HepG2 (cell line): Measurements from ENCODE around the gene JCAD. TPM values are rescaled to one million over a fixed set of nuclear protein-coding genes. Genes with fewer than 3 reads are reported as not detected.

Experiments
- ATAC-seq: fragments of 200-7000 bp; cut with Tn5 transposase; 3 replicates; pipeline ENCODE4 v1.9.1; 2020; ENCODE audit warnings: mild to moderate bottlenecking, moderate library complexity
- BruUV-seq: library from RNA; stranded (reverse); fragments of 400-500 nt; replicated peaks from 2 replicates; lab custom pipeline; 2021; lab: Mats Ljungman, UMichigan
- CTCF ChIA-PET: fragments of 300-600 bp; formaldehyde crosslinking; extraction: SDS; loops from one replicate; lab custom pipeline; 2021; ENCODE audit warnings: low total read pairs, inconsistent platforms, low intra/inter-chr PET ratio; lab: Yijun Ruan, JAX
- POLR2A ChIA-PET: fragments of 350-600 bp; sonication (Branson Sonifier 250); formaldehyde crosslinking; loops from one replicate; lab custom pipeline; 2020; ENCODE audit warnings: antibody characterized with exemption, inconsistent platforms; lab: Yijun Ruan, JAX
- DNase-seq: peaks from one replicate; pipeline ENCODE4 v3.0.0-alpha.2; 2015; ENCODE audit warnings: low spot score
- FAIRE-seq: peaks from 3 replicates; lab custom pipeline; 2011; peaks lifted over from hg19 to GRCh38; lab: Jason Lieb, UNC
- H2AFZ ChIP-seq: one replicate; pipeline ENCODE4 v1.6.1; 2011; ENCODE audit warnings: low read length, inconsistent platforms
- H3K27ac ChIP-seq: fragments of 300-600 bp; 3 replicates; pipeline ENCODE4 v1.8.0; 2011; ENCODE audit warnings: mixed run types, mild to moderate bottlenecking, mixed read lengths, low read length, inconsistent platforms; ENCODE audit not compliant: insufficient read depth; ENCODE audit errors: extremely low read length
- H3K27me3 ChIP-seq, 2 experiments: fragments of 200-600 bp in 1 of 2; 2 replicates in 1 of 2; 3 replicates in 1 of 2; pipeline versions ENCODE4 v1.6.0 to v1.8.0; 2011; ENCODE audit warnings: low read length in 2 of 2, mild to moderate bottlenecking in 2 of 2, moderate library complexity in 2 of 2, inconsistent platforms in 1 of 2; ENCODE audit not compliant: insufficient read depth in 2 of 2, control insufficient read depth in 1 of 2
- H3K36me3 ChIP-seq, 2 experiments: fragments of 200-600 bp in 1 of 2; replicated peaks in 1 of 2; 2 replicates in 1 of 2; 3 replicates in 1 of 2; pipeline versions ENCODE4 v1.5.1 to v1.8.0; 2011; ENCODE audit warnings: low read length in 2 of 2, inconsistent platforms in 1 of 2; ENCODE audit not compliant: insufficient read depth in 2 of 2, control insufficient read depth in 1 of 2
- H3K4me1 ChIP-seq: 2 replicates; pipeline ENCODE4 v1.5.1; 2012; ENCODE audit warnings: low read length, inconsistent platforms; ENCODE audit not compliant: insufficient read depth
- H3K4me2 ChIP-seq: 2 replicates; pipeline ENCODE4 v1.6.0; 2011; ENCODE audit warnings: low read depth, low read length, inconsistent platforms
- H3K4me3 ChIP-seq, 3 experiments: fragments of 200-600 bp in 1 of 3; sonication (generic), shearing (Covaris generic) in 1 of 3; replicated peaks in 1 of 3; 2 replicates each; pipeline ENCODE4 v1.5.1; 2011 to 2016; ENCODE audit warnings: low read length in 3 of 3, inconsistent platforms in 2 of 3, low read depth in 2 of 3, mild to moderate bottlenecking in 2 of 3, control low read depth in 1 of 3, mixed read lengths in 1 of 3; ENCODE audit not compliant: insufficient read depth in 1 of 3
- H3K79me2 ChIP-seq: one replicate; pipeline ENCODE4 v1.6.1; 2011; ENCODE audit warnings: low read length, inconsistent platforms; ENCODE audit not compliant: insufficient read depth
- H3K9ac ChIP-seq: 2 replicates; pipeline ENCODE4 v1.6.0; 2011; ENCODE audit warnings: mild to moderate bottlenecking, low read depth, low read length, inconsistent platforms; ENCODE audit not compliant: insufficient read depth
- H3K9me3 ChIP-seq: 2 replicates; pipeline ENCODE4 v1.5.1; 2012; ENCODE audit warnings: mild to moderate bottlenecking, low read length
- H4K20me1 ChIP-seq: 2 replicates; pipeline ENCODE4 v1.6.0; 2011; ENCODE audit warnings: inconsistent platforms, mild to moderate bottlenecking, low read length, moderate library complexity; ENCODE audit not compliant: insufficient read depth
- GATAD1 ChIP-seq: IDR thresholded peaks from 2 replicates; pipeline ENCODE4 v1.6.1; 2016; ENCODE audit warnings: missing genetic modification reagents, missing compliant biosample characterization
- HNRNPK ChIP-seq: fragments of 200-400 bp; formaldehyde crosslinking; IDR thresholded peaks from 2 replicates; pipeline ENCODE4 v1.6.1; 2018; ENCODE audit warnings: low read length, low read depth, moderate library complexity, mild to moderate bottlenecking; ENCODE audit not compliant: poor library complexity, severe bottlenecking
- JARID2 ChIP-seq: sonication (generic); formaldehyde crosslinking; IDR thresholded peaks from 2 replicates; pipeline ENCODE4 v1.8.1; 2023; ENCODE audit warnings: missing genetic modification reagents, inconsistent platforms; ENCODE audit not compliant: insufficient replicate concordance
- ZNF496 ChIP-seq: sonication (generic); formaldehyde crosslinking; IDR thresholded peaks from 2 replicates; pipeline ENCODE4 v1.8.1; 2023; ENCODE audit warnings: mild to moderate bottlenecking, moderate library complexity, missing genetic modification reagents; ENCODE audit not compliant: insufficient replicate concordance
- ZNF614 ChIP-seq: IDR thresholded peaks from 2 replicates; pipeline ENCODE4 v1.6.1; 2018; ENCODE audit warnings: missing biosample characterization, missing genetic modification reagents, inconsistent platforms, borderline replicate concordance
- WGBS: methylation state at CpG from one replicate; pipeline ENCODE4 v1.1.6; 2017; ENCODE audit warnings: low lambda C conversion rate; 5-methylcytosine and 5-hydroxymethylcytosine counted together
- in situ Hi-C: cut with HindIII; loops from 2 replicates; pipeline ENCODE4 v1.10.0; 2017; ENCODE audit warnings: low pct_unique_long_range_greater_than_20kb; ENCODE audit not compliant: extremely low pct_ligation_motif_present
- intact Hi-C: fragments of 100-400 bp; cut with micrococcal nuclease; formaldehyde crosslinking; loops from one replicate; pipeline ENCODE4 v1.10.0; 2022; ENCODE audit not compliant: unreplicated experiment
- polyA plus RNA-seq, 8 experiments: library from polyadenylated mRNA; depleted of rRNA in 3 of 8; stranded (reverse) in 7 of 8; unstranded in 1 of 8; fragments of >200 nt; fragmentation: Illumina TruSeq in 4 of 8; extraction: Trizol in 4 of 8; gene quantifications; 2 replicates each; pipeline versions ENCODE4 v1.2.1 to v1.2.3, GENCODE V29; 2011 to 2016; ENCODE audit warnings: low read depth in 4 of 8, missing spikeins in 1 of 8, mixed read lengths in 1 of 8; ENCODE audit not compliant: insufficient read depth in 1 of 8
- total RNA-seq, 5 experiments: library from RNA; depleted of rRNA; stranded (reverse); fragments of >200 nt; fragmentation: Illumina TruSeq; extraction: Trizol; gene quantifications; 2 replicates each; pipeline ENCODE4 v1.2.3, GENCODE V29; 2016; ENCODE audit warnings: low read depth in 1 of 5
- TF ChIP-seq, protein P1 (sequence below): sonication (generic); formaldehyde crosslinking; IDR thresholded peaks from 2 replicates; pipeline ENCODE4 v1.8.1; 2023; ENCODE audit warnings: missing genetic modification reagents, mild to moderate bottlenecking, borderline replicate concordance
- TF ChIP-seq, protein P2 (sequence below): sonication (generic); formaldehyde crosslinking; IDR thresholded peaks from 2 replicates; pipeline ENCODE4 v1.4.0; 2020; ENCODE audit warnings: missing genetic modification reagents, borderline replicate concordance

Gene JCAD
- total and polyA plus RNA-seq, 2 of the 13 experiments (the other 11 are each of a cell fraction or from before 2014, with no cell fraction given), result 0.04 to 0.08 TPM

DNA sequence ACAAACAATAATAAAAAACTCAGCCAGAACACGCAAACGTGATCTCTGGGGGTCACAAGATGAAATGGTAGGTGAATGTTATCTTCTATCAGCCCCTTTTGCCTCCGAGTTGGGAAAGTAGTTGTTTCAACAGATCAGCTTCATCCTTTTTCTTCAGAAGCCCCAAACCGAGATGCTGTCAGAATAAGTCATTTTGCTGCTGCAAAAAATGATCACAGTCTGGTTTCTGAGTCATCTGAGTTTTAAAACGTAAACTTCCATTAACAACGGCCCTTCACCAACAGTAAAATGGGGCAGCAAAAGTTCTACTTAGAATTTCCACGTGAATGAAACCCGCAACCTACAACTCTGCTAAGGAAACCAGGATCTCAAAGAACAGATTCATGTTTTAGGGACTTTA, 44.9 kb downstream of the JCAD start:
- Histone ChIP-seq H4K20me1 (no peaks in the 10 kb centered on the region), H3K9ac (no peak overlapping the region), H3K79me2 (no peaks in the 10 kb centered on the region), H3K4me1 (no peaks in the 10 kb centered on the region), H3K4me3 (no peak overlapping the region), H3K27me3 (0 out of 5 replicates have a peak, but pooled peaks cover 0 to 3% of the 10 kb centered on the region in 2 experiments), H3K9me3 (no peaks in the 10 kb centered on the region), H3K36me3 (no peaks in the 10 kb centered on the region), H3K4me2 (no peak overlapping the region), H3K27ac (no peak overlapping the region), H2AFZ (no peak overlapping the region)
- no TSS peak for BruUV-seq
- intact Hi-C loops, result no loop called here
- ChIA-PET CTCF (no interaction called here), POLR2A (no interaction called here)
- TF ChIP-seq, protein P1, sequence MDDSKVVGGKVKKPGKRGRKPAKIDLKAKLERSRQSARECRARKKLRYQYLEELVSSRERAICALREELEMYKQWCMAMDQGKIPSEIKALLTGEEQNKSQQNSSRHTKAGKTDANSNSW, result no peak
- TF ChIP-seq ZNF496, result no peak
- TF ChIP-seq GATAD1 (CRISPR knock-in tag), result no peak
- TF ChIP-seq JARID2 (CRISPR knock-in tag), result no peak
- TF ChIP-seq, protein P2, sequence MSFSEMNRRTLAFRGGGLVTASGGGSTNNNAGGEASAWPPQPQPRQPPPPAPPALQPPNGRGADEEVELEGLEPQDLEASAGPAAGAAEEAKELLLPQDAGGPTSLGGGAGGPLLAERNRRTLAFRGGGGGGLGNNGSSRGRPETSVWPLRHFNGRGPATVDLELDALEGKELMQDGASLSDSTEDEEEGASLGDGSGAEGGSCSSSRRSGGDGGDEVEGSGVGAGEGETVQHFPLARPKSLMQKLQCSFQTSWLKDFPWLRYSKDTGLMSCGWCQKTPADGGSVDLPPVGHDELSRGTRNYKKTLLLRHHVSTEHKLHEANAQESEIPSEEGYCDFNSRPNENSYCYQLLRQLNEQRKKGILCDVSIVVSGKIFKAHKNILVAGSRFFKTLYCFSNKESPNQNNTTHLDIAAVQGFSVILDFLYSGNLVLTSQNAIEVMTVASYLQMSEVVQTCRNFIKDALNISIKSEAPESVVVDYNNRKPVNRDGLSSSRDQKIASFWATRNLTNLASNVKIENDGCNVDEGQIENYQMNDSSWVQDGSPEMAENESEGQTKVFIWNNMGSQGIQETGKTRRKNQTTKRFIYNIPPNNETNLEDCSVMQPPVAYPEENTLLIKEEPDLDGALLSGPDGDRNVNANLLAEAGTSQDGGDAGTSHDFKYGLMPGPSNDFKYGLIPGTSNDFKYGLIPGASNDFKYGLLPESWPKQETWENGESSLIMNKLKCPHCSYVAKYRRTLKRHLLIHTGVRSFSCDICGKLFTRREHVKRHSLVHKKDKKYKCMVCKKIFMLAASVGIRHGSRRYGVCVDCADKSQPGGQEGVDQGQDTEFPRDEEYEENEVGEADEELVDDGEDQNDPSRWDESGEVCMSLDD (CRISPR knock-in tag), result no peak
- TF ChIP-seq HNRNPK, result no peak
- no peak for TF ChIP-seq ZNF614 (CRISPR knock-in tag)
- WGBS, result 39% methylated on average over 8 of the region's 8 CpGs
- in situ Hi-C loops, result no loop called here
- FAIRE-seq (no peak), ATAC-seq (no peak), DNase-seq (no peak)
